CD14-positive monocyte (primary cell): Measurements from ENCODE around the gene RALY. TPM values are rescaled to one million over a fixed set of nuclear protein-coding genes. Genes with fewer than 3 reads are reported as not detected.

Experiments
- DNase-seq, 3 donors: peaks; one replicate each; pipeline ENCODE4 v3.0.0-alpha.2; 2011 to 2022
- H2AFZ ChIP-seq: 2 replicates; pipeline ENCODE4 v1.6.0; 2012; ENCODE audit warnings: mild to moderate bottlenecking, low read depth, low read length, inconsistent platforms; ENCODE audit not compliant: insufficient read depth, poor library complexity, severe bottlenecking
- H3K27ac ChIP-seq, 2 donors: 1 replicate in 1 of 2; 2 replicates in 1 of 2; pipeline ENCODE4 v1.5.1; 2012 to 2013; ENCODE audit warnings: low read length in 2 of 2, control low read depth in 1 of 2, inconsistent platforms in 1 of 2, low read depth in 1 of 2, mild to moderate bottlenecking in 1 of 2
- H3K27me3 ChIP-seq, 2 donors: one replicate each; pipeline versions ENCODE4 v1.6.0 to v1.6.1; 2011 to 2013; ENCODE audit warnings: low read length in 2 of 2; ENCODE audit not compliant: control insufficient read depth in 2 of 2, insufficient read depth in 2 of 2
- H3K36me3 ChIP-seq, 2 donors: replicated peaks in 1 of 2; 1 replicate in 1 of 2; 2 replicates in 1 of 2; pipeline versions ENCODE4 v1.5.1 to v1.6.1; 2012 to 2013; ENCODE audit warnings: low read length in 2 of 2, control low read depth in 1 of 2, inconsistent platforms in 1 of 2, mild to moderate bottlenecking in 1 of 2; ENCODE audit not compliant: insufficient read depth in 2 of 2, control insufficient read depth in 1 of 2
- H3K4me1 ChIP-seq, 2 donors: 1 replicate in 1 of 2; 2 replicates in 1 of 2; pipeline versions ENCODE4 v1.5.1 to v1.6.1; 2012 to 2013; ENCODE audit warnings: low read length in 2 of 2, control low read depth in 1 of 2, inconsistent platforms in 1 of 2, mild to moderate bottlenecking in 1 of 2, moderate library complexity in 1 of 2; ENCODE audit not compliant: insufficient read depth in 2 of 2, control insufficient read depth in 1 of 2
- H3K4me2 ChIP-seq: replicated peaks from 2 replicates; pipeline ENCODE3; 2012; ENCODE audit warnings: low read length, moderate library complexity, mild to moderate bottlenecking; ENCODE audit not compliant: poor library complexity, severe bottlenecking; ENCODE audit errors: extremely low read depth
- H3K4me3 ChIP-seq, 3 experiments: fragments of 200-600 bp in 1 of 3; sonication (generic) in 1 of 3; replicated peaks in 1 of 3; 1 replicate in 2 of 3; 2 replicates in 1 of 3; pipeline ENCODE4 v1.5.1; 2011 to 2013; ENCODE audit warnings: low read length in 3 of 3, mild to moderate bottlenecking in 3 of 3, control low read depth in 2 of 3, low read depth in 2 of 3, inconsistent platforms in 1 of 3, moderate library complexity in 1 of 3
- H3K79me2 ChIP-seq: 2 replicates; pipeline ENCODE4 v1.6.0; 2012; ENCODE audit warnings: mild to moderate bottlenecking, control low read depth, inconsistent platforms, low read length, moderate library complexity; ENCODE audit not compliant: insufficient read depth
- H3K9ac ChIP-seq: 2 replicates; pipeline ENCODE4 v1.6.0; 2017; ENCODE audit warnings: low read length, mild to moderate bottlenecking; ENCODE audit not compliant: insufficient read depth, poor library complexity, severe bottlenecking
- H3K9me3 ChIP-seq, 2 donors: replicated peaks in 1 of 2; 1 replicate in 1 of 2; 2 replicates in 1 of 2; pipeline versions ENCODE4 v1.5.1 to v1.6.1; 2012 to 2013; ENCODE audit warnings: low read length in 2 of 2, control low read depth in 1 of 2; ENCODE audit not compliant: control insufficient read depth in 1 of 2, insufficient read depth in 1 of 2
- H4K20me1 ChIP-seq: 2 replicates; pipeline ENCODE4 v1.6.0; 2012; ENCODE audit warnings: mild to moderate bottlenecking, low read length, control low read depth, moderate library complexity; ENCODE audit not compliant: insufficient read depth
- H3K27ac Mint-ChIP-seq, 7 donors: one replicate each; pipeline ENCODE4 v1.8.0; 2020; ENCODE audit warnings: mild to moderate bottlenecking in 7 of 7, mixed read lengths in 7 of 7, moderate library complexity in 6 of 7, inconsistent platforms in 2 of 7
- H3K27me3 Mint-ChIP-seq, 3 donors: one replicate each; pipeline ENCODE4 v1.8.0; 2021 to 2022; ENCODE audit warnings: low read depth in 3 of 3, mild to moderate bottlenecking in 3 of 3, mixed read lengths in 3 of 3, moderate library complexity in 3 of 3, inconsistent platforms in 1 of 3
- H3K36me3 Mint-ChIP-seq, 2 donors: one replicate each; pipeline ENCODE4 v1.8.0; 2020; ENCODE audit warnings: mixed read lengths in 2 of 2, inconsistent platforms in 1 of 2, mild to moderate bottlenecking in 1 of 2
- H3K4me1 Mint-ChIP-seq: one replicate; pipeline ENCODE4 v1.8.0; 2020; ENCODE audit warnings: mild to moderate bottlenecking, mixed read lengths
- H3K4me3 Mint-ChIP-seq, 2 donors: one replicate each; pipeline ENCODE4 v1.8.0; 2020; ENCODE audit warnings: mild to moderate bottlenecking in 2 of 2, mixed read lengths in 2 of 2, moderate library complexity in 1 of 2
- H3K9me3 Mint-ChIP-seq, 7 donors: one replicate each; pipeline ENCODE4 v1.8.0; 2020 to 2022; ENCODE audit warnings: mixed read lengths in 7 of 7, mild to moderate bottlenecking in 6 of 7, moderate library complexity in 6 of 7, inconsistent platforms in 2 of 7
- WGBS: methylation state at CpG from one replicate; pipeline ENCODE4 v1.1.5; 2013; ENCODE audit warnings: missing lambda C conversion rate; ENCODE audit not compliant: insufficient coverage; 5-methylcytosine and 5-hydroxymethylcytosine counted together
- intact Hi-C, 2 donors: fragments of 100-400 bp; cut with micrococcal nuclease; formaldehyde crosslinking; loops; one replicate each; pipeline versions ENCODE4 v1.15.0 to v1.15.1; 2023
- polyA plus RNA-seq, 3 donors: library from polyadenylated mRNA; depleted of rRNA in 1 of 3; unstranded in 2 of 3; stranded (reverse) in 1 of 3; fragments of 300-500 nt in 2 of 3; fragments of >200 nt in 1 of 3; fragmentation: Illumina TruSeq in 2 of 3; gene quantifications; 1 replicate in 2 of 3; 2 replicates in 1 of 3; pipeline ENCODE4 v1.2.3, GENCODE V29; 2012 to 2021
- TF ChIP-seq, protein P1 (sequence below): fragments of 200-600 bp; IDR thresholded peaks from one replicate; pipeline ENCODE4 v1.8.0; 2022; ENCODE audit warnings: antibody characterized with exemption, mild to moderate bottlenecking

Gene RALY
- polyA plus RNA-seq, 3 donors: 88.4 to 154 (median 152) TPM

DNA sequence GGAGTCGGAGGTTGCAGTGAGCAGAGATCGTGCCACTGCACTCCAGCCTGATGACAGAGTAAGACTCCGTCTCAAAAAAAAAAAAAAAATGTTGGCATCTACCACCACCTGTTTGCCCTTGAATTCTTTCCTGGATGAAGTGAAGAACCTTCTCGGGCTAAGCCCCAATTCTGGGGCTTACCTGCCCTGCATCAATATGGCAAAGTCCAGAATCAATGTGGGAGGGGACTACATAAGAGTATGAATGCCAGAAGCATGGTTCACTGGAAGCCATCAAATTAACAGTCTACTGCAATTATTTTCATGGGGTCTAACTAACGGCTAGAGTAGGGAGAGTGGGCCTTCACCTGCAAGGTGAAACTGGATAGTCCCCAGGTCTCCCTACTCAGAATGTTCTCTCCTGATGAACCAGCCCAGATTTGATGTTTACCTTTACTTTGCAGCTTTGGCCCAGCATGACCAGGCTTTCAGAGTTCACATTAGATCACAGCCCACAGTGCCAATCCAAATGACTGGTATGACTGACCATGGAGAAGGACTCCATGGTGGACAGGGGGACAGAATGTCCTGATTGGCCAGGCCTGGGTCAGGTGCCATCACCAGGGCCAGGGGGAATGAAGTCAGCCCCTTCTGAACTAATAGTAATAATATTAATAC is 7.0 kb upstream of the RALY start:
- Histone ChIP-seq H3K4me3 (no peak overlapping the region), H4K20me1 (no peaks in the 10 kb centered on the region), H3K9me3 (no peaks in the 10 kb centered on the region), H3K4me2 (no peak overlapping the region), H3K4me1 (peaks cover 4 to 15% of the 10 kb centered on the region in 2 donors), H3K9ac (no peak overlapping the region), H3K27ac (no peak overlapping the region), H3K27me3 (no peaks in the 10 kb centered on the region), H3K79me2 (peaks cover 11% of the 10 kb centered on the region), H3K36me3 (no peaks in the 10 kb centered on the region), H2AFZ (no peak overlapping the region)
- H3K9me3 Mint-ChIP-seq: no peaks in the 10 kb centered on the region
- H3K4me1 Mint-ChIP-seq: peaks cover 12% of the 10 kb centered on the region
- TF ChIP-seq, protein P1, sequence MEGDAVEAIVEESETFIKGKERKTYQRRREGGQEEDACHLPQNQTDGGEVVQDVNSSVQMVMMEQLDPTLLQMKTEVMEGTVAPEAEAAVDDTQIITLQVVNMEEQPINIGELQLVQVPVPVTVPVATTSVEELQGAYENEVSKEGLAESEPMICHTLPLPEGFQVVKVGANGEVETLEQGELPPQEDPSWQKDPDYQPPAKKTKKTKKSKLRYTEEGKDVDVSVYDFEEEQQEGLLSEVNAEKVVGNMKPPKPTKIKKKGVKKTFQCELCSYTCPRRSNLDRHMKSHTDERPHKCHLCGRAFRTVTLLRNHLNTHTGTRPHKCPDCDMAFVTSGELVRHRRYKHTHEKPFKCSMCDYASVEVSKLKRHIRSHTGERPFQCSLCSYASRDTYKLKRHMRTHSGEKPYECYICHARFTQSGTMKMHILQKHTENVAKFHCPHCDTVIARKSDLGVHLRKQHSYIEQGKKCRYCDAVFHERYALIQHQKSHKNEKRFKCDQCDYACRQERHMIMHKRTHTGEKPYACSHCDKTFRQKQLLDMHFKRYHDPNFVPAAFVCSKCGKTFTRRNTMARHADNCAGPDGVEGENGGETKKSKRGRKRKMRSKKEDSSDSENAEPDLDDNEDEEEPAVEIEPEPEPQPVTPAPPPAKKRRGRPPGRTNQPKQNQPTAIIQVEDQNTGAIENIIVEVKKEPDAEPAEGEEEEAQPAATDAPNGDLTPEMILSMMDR: no peak
- peaks cover 0 to 2% of the 10 kb centered on the region in 2 donors for H3K36me3 Mint-ChIP-seq
- DNase-seq: no peak
- 100% methylated on average over 1 of the region's 5 CpGs for WGBS
- H3K27me3 Mint-ChIP-seq: peaks cover 0 to 3% (median 0%) of the 10 kb centered on the region in 3 donors
- no peak overlapping the region for H3K27ac Mint-ChIP-seq
- no peak overlapping the region for H3K4me3 Mint-ChIP-seq
- intact Hi-C loops: no loop called here

DNA sequence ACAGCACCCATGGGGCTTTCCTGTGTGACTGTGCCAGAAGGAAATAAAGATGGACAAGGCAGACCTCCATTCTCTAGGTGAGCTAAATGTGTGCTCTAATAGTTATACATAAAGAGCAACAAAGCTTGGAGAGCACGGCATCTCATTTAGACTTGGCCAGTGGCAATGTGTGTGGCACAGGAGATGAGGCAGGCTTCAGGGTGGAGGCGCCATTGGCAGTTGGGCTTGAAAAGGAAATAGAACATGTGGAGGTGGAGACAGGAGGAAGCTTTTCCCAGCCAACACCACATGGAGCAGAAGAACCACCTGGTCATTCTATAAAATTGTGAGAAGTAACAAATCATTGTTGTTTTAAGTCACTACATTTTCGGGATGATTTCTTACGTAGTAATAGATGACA is 3.6 kb upstream of the RALY start:
- Mint-ChIP-seq H3K4me1 (peaks cover 25% of the 10 kb centered on the region), H3K27me3 (peaks cover 0 to 5% (median 1%) of the 10 kb centered on the region in 3 donors), H3K9me3 (peaks cover 0 to 3% (median 0%) of the 10 kb centered on the region in 7 donors), H3K36me3 (peaks cover 0 to 2% of the 10 kb centered on the region in 2 donors), H3K27ac (no peak overlapping the region), H3K4me3 (no peak overlapping the region)
- intact Hi-C loops: loop anchor here (5.0 to 10.0 kb wide), 8 partner anchors 125 to 1627 kb away; partner anchors contain the start of genes C20orf144 (in 2 of the 2), ACTL10 (in 1 of the 2), AHCY (in 1 of the 2) and CBFA2T2 (in 1 of the 2)
- Histone ChIP-seq H3K9ac (no peak overlapping the region), H3K9me3 (no peaks in the 10 kb centered on the region), H2AFZ (no peak overlapping the region), H3K36me3 (no peaks in the 10 kb centered on the region), H3K79me2 (peaks cover 37% of the 10 kb centered on the region), H3K4me1 (peaks cover 16 to 30% of the 10 kb centered on the region in 2 donors), H3K27me3 (no peaks in the 10 kb centered on the region), H3K4me3 (no peak overlapping the region), H3K4me2 (no peak overlapping the region), H3K27ac (no peak overlapping the region), H4K20me1 (peaks cover 13% of the 10 kb centered on the region)
- no peak for DNase-seq
- WGBS: no CpG with 5 or more reads among the region's 4 CpGs
- TF ChIP-seq, protein P1: no peak
